Activated T-cell treated with anti-CD3 and anti-CD28 coated beads for 1 hour (primary cell): ENCODE results near the gene QPCT.
A peak's percentile ranks its signal among the peaks of the same experiment; 100 is the strongest.
"Not testable (repeated sequence)": the region's sequence is repeated elsewhere in the genome, so short reads cannot be mapped to it uniquely, and the experiment has no call there.

Source experiments
- DNase-seq: peaks from one replicate; pipeline ENCODE4 v3.0.0-alpha.2; 2020; ENCODE audit warnings: low read depth

The QPCT gene

DNA sequence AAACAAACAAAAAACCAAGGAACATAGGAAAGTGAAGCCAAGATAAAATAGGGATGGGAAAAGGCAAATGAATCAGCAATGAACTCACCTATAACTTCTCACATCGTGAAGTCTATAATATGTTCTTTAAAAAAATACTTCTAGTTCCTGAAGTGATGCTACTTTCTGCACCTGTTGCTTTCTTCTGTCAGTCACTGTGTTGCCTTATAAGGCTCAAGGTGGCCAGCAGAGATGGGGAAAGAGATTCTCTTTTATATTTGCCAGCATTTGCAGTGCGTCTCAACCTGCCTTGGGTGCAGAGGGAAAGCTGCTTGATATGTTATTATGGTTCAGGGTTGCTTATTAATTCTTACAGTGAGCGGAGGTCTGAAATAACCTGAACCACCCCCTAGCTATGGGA, 14.0 kb downstream of the QPCT start:
- no peak for DNase-seq

DNA sequence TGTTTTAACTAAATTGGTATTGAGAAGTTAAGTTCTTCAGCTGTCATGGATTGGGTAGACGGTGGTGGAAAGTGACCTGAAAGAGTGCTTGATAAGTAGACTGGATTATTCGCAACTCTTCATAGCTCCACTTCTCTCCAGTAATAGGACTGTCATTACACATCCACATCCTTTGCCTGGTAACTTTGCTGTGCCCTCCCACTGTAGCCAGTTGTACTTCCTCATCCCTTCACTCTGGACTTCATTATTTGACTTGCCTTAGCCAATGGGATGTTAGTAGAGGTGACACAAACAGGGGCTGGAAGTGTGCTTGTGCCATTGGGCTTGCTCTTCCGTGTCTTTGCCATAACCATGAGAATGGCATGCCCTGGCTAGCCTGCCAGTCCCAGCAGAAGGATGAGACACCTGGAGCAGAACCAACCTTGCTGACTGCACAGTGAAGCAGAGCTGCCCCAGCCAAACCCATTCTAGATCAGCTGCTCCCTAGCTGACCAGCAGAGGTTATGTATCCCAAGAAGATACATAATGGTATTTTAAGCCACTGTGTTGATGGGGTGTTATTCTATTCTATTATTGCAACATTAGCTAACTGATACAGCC, 16.9 kb downstream of the QPCT start:
- DNase-seq, result no peak

DNA sequence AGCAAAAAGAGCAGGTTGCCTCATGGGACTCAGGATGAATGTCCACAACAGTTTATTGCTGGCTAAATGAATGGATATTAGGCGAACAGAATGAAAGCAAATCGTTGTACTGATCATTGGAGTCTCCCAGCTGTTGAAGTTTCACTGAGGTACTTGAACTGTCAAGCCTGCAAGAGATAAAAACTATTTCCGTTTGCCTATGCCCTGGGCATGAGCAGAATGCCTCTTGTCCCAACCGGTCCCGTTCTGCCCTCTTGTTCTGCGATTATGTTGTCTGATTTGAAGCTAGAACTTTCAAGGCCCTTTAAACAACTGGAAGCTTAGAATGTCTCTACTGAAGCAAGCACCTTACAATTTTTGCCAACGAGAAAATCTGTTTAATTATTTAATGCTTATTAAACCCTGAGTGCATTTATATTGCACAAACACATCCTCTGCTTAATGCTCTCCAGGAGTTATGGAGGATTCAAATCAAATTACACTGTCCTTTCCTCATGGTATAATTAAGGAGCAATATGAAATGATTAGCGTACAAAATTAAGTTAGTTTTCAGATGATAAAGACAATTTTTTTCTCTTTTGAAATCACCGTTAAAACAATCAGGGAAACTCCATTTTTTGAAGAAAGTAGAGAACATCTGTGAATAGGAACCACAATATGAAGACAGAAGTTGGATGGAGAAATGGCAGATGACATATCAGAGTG, 17.7 kb downstream of the QPCT start:
- DNase-seq, result no peak

DNA sequence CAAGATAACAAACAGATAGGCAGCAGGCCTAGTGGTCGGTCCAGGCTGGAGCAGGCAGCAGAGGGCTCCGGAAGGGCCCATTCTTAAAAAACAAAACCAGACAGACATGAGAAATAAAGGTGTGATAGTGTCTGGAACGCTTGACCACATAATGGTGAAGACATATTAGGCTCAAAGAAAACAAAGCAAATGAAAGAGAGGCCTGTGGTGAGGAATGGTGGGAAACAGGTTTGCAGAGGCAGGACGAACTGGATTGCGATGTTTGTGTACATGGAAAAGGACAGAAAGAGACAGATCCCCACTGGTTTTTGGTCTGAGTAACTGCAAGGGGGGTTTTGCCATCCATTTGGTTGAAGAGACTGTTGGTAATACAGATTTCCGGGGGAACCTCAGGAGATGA, 19.9 kb downstream of the QPCT start:
- DNase-seq, result no peak

DNA sequence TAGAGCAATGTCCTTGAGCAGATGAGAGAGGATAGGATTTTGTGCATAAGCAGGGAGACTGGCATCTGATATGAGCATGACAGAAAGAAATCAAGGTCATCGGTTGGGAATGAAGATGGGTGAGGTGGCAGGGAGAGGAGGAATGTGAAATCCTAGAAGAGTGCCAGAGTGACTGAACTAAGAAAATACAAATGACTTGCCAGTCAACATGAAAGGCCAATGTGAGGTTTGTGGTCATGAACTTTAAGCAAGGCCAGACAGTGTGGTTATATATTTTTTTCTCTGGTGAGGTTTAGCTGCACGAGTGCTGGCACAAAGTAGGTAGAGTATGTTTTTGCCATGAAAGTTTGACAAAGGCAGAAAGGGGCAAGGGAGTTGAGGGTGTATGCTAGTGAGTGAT, 21.2 kb downstream of the QPCT start:
- no peak for DNase-seq

DNA sequence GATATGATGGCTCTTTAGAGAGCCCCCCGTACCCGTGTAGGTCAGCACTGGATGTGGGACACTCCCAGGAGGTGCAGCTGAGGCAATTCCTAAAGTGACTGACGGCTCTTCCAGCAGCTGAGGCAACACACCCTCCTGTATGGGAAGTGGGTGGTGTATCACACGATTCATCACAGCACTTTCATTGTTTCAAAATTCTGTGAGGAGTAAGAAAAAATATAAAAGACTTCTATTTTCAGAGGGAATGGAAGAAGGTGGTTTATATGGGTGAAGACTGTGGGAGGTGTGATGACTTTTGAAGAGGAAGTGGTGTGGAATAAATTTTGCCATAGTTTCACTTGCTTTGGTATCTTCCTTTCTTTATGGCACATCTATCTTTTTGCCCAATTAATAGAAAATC, 22.3 kb downstream of the QPCT start:
- DNase-seq, result no peak

DNA sequence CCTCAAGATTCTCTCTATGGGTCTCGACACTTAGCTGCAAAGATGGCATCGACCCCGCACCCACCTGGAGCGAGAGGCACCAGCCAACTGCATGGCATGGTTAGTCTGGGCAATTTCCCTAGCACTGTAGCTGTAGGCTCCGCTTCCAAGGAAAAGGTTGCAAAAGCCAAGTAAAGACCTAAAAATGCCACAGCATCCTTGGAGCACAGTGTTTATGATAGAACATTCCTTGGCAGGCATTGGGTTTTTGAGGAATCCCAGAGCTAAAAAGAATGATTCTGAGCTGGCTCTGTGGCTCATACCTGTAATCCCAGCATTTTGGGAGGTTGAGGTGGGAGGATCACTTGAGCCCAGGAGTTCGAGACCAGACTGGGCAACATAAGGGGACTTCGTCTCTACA, 22.9 kb downstream of the QPCT start:
- DNase-seq, result no peak

DNA sequence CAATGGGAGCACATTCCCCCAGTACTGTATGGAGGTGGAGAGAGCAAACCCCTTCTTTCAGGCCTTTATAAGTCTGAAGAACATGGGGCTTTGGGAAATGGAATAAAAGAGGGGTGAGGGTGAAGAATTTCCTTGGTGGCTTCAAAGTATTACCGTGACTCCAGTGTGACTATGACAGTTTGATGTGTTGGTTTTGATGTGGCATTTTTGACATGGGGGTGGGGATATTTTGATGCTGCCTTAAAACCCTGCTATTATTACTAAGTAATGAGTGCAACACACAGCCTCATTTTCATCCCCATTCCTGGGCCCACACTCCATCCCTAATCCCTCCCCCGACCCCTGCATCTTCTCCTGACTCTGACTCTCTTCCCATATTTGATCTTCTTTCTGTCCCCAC, 23.6 kb downstream of the QPCT start:
- no peak for DNase-seq

DNA sequence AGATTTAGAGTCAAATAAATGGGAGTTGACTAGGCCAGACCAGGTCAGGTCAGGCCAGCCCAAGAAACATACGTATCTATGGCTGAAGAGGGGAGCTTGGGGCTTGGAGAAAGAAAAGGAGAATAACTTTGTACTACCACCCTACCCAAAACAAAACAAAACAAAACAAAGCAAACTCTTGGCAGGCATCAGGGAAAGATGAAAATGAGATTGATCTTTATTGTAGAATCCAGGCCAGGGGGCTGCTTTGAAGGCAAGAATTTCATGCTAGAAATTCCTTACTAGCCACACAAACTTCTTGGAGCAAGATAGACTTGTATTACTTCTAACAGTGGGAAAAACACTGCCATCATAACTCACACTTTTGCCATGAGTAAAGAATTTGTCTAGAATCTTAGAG, 26.2 kb downstream of the QPCT start:
- no peak for DNase-seq

DNA sequence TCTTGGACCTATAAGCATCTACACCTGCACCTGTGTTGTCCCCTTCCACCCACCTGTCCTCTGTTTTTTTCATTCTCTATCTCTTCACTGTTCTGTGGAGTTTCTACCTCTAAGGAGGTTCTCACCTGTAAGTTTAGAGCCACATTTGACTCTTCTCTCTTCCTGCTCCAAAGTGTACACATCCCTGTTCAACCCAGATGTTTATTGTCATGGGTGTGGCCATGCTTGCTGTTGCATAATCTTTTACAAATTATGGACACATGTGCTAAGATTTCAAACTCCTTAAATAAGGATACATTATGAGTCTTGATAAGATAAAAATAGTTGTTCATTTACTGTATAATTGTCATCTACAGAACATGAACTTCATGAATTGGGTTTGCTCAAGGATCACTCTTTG, 27.6 kb downstream of the QPCT start:
- no peak for DNase-seq

DNA sequence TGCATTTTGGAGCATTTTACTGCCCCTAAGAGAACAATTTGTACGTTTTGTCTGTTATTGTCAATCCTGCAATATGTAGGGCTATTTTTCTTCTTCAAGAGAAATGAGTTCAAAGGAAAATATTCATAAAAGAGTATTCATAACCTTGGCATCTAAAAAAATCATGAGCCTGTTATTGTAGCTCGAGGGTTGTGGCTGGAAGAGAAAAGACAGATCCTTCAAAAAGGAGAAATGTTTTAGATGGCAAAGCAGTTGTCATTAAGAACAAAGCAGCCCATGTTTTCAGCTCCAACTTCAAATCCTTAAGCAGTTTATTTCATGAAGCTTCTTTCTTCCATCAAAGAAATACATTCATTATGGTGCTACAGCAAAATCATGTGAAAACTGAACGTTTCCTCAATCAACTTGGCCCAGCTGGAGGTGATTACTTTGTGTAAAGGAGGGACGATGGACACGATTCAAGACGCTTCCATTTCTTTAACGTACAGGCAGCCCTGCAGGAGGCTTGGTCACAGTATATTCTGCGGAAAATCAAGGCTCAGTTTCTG, 31.4 kb downstream of the QPCT start:
- no peak for DNase-seq

DNA sequence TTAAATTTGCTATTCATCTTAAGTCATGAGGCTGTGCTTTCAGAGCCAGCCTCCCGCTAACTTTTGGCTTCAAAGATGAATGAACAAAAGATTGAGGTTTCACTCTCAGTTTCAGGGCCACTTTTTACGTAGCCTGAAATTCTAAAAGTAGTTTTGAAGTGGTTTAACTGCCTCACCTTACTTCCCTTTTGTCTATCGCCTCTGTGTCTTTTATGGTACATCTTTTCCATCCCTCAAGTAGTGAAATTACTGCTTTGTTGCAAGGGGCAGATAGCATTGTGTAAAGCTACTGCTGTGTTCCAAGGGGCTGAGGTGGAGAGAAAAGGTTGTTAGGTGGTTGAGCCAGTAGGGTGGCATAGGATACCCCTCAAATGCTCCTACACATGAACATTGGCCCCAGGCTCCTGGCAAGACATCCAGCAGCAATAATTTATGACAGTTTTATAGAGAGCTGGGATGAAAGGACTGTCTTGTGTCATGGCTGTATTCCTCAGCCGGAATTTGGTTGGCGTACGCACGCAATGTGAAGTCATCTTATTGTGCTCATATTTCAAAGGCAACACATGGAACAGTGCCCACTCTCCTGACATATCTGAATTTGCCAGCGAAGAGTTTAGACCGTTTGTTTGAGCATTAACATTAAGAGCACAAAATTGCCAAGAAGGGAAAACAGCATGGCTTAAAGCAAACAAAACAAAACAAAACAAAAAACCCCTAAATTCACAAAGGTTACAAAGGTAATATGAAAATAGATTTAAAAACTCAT, 32.2 kb downstream of the QPCT start:
- no peak for DNase-seq

DNA sequence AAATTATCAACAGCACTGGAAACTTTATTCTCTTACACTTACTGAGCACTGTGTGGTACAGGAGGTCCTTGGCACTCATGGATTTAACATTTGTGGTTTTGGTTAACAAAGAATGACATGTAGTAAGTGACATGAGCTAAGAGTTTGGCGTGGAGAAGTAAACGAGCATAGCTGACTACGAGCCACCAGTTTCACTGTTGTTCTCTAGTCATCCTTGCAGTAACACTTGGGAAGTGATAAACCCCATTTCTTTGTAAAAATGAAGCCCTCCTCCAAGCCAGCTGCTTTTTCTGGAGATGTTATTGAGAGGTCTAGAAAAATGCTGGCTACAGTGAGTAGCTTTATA, 32.7 kb downstream of the QPCT start:
- DNase-seq, result no peak

DNA sequence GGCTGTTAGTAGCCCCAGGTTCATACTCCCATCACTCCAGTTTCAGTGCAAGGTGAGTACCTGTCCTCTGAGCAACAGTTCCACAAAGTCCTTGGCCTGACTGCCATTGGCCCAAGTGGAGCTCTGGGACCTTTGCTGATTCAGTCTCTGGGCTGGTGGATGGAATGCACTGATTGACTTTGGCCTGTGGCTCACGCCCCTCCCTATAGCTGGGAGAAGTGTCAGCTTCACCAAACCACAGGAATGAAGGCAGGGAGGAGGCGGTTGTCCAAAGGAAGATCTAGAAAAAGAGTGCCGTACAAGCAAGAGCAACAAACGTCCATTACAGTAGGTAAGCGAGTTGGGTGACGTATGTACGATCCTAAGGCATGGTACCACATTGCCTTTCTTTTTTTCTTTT, 34.0 kb downstream of the QPCT start:
- DNase-seq, result no peak

DNA sequence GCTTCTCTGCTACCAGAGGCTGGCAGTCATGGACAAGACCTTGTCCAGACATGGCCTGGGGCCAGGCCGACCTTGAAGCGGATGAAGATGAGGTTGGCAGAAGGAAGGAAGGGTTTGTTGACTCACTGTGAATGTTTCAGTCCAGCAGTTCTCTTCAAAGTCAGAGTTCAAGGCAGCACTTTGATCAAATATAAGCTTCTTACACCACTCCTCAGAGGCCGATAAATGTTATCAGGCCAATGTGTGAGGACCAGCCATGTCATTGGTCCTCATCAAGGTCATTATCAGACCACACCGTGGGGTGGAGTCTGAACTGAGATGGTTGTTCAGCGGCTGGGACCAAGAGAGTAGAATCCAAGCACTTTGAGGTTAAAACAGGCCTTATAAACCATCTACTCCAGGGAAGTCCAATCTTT, 35.5 kb downstream of the QPCT start:
- DNase-seq, result no peak

DNA sequence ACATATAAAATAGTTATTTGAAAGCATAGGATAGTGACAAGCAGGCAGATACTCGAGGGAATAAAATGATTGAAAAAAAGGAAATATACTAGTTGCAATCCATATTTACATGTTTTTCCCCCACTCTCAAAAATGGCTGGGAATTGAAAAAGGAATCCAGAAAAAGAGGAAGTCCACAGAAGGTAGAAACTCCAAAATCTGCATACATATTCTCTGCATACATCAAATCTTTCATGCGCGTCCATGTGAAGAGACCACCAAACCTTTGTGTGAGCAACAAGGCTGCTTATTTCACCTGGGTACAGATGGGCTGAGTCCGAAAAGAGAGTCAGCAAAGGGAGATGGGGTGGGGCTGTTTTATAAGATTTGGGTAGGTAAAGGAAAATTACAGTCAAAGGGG, 36.4 kb downstream of the QPCT start:
- DNase-seq, result not testable (repeated sequence)

DNA sequence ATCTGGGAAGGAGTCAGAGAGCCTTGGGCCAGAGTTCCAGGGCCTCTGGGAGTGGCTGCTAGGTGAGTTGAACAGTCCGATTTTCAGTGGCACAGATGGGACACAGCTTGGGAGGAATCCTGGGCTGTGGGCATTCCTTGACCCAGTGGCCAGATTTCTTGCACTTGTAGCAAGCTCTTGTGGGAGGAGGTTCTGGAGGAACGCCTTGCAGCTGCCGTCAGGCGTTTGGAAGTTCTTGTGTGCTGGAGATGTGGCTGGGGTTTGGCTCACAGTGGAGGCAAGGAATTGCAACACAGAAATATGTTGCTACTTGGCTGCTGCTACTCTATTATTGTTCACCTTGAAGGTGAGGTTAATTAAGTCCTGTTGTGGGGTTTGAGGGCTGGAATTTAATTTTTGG, 39.8 kb downstream of the QPCT start:
- not testable (repeated sequence) for DNase-seq

DNA sequence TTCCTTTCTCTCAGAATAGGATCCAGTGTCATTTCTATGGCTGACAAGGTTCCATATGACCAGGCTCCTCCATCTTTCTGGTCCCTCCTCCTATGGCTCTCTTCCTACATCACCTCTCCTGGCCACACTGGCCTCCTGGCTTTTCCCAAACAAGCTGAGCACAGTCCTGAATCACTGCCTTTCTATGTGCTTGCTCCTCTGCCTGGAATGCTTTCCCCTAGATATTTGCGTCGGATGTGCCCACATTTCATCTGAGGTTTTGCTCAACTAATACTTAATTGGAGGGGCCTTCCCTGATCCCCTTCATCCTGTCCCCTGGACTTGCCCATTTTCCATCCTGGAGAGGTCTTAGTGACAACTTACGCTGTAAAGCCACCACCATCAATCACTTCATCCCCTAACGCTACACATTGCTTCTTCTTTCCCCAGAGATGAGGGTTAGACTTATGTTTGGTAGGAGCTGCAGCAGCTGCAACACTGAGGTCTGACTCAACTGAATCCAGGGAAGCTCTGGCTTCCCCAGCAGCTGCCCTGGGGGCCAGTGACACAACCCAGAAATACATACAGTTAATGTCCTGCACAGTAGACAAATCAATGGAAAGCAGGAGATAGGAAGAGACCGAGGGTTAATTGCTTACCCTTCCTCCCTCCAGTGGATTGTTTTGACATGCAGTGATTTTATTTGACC, 42.9 kb downstream of the QPCT start:
- no peak for DNase-seq

DNA sequence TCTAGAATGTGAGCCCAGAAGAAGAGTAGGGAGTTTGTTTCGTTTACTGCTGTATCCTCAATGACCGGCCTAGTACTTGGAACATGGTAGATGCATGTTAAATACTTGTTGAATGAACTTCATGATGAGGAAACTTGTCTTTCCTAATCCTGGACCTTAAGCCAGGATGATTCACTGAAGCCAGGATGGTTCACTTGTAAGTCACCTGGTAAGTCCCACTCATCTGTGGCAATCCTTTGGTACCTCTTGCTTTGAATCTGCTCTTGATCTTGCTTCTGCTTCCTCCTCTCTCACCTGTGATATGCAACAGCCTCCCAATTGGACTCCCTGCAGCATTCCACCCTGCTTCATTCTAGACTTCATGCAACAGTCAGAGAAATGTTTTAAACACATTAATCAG, 43.6 kb downstream of the QPCT start:
- DNase-seq, result no peak

DNA sequence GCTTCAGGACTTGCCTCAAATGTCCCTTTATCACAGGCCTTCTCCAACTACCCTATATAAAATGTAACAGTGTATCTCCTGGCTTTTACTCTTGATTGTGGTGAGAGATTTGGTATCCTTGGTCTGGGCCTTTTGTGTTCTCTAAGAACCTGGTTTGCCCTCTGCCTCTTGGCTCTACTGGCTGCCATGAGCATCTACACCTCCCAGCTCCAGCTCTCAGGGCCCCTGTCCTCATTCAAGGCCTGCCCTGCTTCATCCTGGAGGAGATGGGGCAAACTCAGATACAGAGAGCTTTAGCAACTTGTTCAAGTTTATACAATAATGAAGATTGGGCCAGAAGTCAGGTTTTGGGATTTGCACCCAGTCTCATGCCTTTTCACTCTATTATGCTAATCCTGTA, 45.0 kb downstream of the QPCT start:
- DNase-seq, result no peak

DNA sequence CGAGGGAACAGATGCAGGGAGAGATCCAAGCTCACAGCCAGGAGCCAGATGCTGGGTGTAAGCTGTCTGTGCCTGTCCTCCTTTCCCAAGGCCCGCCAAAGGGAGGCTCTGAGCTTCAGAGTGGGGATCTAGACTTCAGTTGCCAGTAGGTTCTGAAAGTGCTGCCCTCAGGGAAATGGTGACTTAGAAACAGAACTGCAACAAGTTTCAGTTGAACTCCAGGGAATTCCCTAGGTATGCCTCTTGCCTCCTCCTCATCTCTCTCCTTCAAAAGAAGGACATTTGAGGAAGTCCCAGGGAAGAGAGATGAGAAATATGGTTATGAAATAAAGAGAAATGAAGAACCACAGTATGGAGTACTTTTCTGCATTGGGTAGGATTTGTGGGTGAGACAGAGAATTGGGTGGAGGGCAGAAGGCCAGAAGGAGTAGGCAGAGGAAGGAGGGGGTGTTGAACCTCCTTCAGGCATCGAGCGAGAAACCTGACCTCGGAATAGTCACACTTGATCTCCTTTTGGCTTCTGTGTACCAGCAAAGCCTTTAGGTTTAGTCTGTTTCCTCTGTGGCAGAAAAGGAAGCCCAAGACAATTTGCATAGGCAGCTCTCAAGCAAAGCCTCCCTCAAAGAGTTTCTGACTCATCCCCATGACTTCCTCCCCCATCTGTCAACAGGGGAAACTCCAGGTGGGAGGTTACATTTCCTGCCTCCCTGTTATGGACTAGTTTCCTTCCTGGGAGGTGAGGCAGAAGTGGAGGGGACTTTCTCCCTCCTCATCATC, 45.7 kb downstream of the QPCT start:
- DNase-seq, result peak; percentile 20

DNA sequence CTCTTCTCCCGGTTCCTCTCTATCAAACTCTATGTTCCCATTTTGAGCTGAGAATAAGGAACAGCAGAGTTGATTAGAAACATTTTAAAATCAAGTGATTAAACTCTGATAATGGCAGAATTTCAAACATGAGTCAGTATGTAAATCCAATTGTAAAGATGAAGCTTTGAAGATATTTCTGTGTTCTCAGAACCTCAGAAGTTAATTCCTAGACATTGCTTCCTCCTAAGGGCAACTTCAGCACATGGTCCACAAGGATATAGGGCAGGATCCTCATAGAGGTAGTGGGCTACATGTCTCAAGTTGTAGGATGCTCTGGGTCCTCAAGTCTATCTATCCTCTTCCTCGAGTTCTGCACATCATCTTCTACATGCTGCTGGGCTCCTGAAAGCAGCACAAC, 46.3 kb downstream of the QPCT start:
- no peak for DNase-seq
